Type B pancreatic cell (in vitro differentiated cells): ENCODE data around the gene SPOCK1. TPM values are rescaled to one million over a fixed set of nuclear protein-coding genes. Genes with fewer than 3 reads are reported as not detected.

Source experiments
- DNase-seq: peaks from one replicate; pipeline ENCODE4 v3.0.0; 2021; ENCODE audit warnings: mixed read lengths; ENCODE audit not compliant: unreplicated experiment; ENCODE audit errors: extremely low spot score
- H3K27ac Mint-ChIP-seq: 2 replicates; pipeline ENCODE4 v1.8.0; 2021; ENCODE audit warnings: mild to moderate bottlenecking, mixed read lengths
- H3K27me3 Mint-ChIP-seq: 2 replicates; pipeline ENCODE4 v1.8.0; 2021; ENCODE audit warnings: mixed read lengths
- H3K36me3 Mint-ChIP-seq: 2 replicates; pipeline ENCODE4 v1.8.0; 2021; ENCODE audit warnings: mixed read lengths
- H3K4me1 Mint-ChIP-seq: one replicate; pipeline ENCODE4 v1.8.0; 2021; ENCODE audit warnings: mixed read lengths; ENCODE audit not compliant: unreplicated experiment
- H3K4me3 Mint-ChIP-seq: 2 replicates; pipeline ENCODE4 v1.8.0; 2021; ENCODE audit warnings: mild to moderate bottlenecking, mixed read lengths
- H3K9me3 Mint-ChIP-seq: 2 replicates; pipeline ENCODE4 v1.8.0; 2021; ENCODE audit warnings: mixed read lengths
- total RNA-seq: library from RNA; stranded (reverse); gene quantifications from 2 replicates; pipeline ENCODE4 v1.2.1, GENCODE V29; 2021; ENCODE audit warnings: low replicate concordance
- TF ChIP-seq, protein P1 (sequence below): fragments of 200-600 bp; sonication (generic); conservative IDR thresholded peaks from 2 replicates; pipeline ENCODE4 v1.5.0; 2021; ENCODE audit warnings: antibody characterized with exemption, mild to moderate bottlenecking

The SPOCK1 gene
- total RNA-seq, 1 donor from 2014 or later = 45.1 TPM

DNA sequence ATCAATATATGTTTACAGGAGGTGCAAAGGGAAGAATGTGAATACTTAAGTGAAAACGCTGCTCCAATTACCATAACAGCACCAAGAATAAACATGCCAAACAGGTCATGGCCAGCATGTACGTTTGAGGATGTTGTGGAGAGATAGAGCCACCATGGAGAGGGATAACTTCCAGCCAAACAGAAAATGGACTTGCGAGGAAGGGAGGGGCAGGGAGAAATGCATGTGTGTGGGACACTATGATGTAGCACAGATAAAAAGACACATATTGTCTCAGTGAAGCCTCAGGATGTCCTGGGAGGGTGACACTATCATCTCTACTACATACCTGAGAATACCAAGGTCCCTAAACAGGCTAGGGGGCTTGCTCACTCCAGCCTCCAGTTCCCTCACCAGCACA, 488.9 kb downstream of the SPOCK1 start:
- DNase-seq = no peak
- Mint-ChIP-seq H3K9me3 (no peaks in the 10 kb centered on the region), H3K4me1 (no peaks in the 10 kb centered on the region), H3K27me3 (peaks cover 7% of the 10 kb centered on the region), H3K27ac (no peak overlapping the region), H3K4me3 (no peak overlapping the region), H3K36me3 (peaks cover 4% of the 10 kb centered on the region)
- TF ChIP-seq, protein P1, sequence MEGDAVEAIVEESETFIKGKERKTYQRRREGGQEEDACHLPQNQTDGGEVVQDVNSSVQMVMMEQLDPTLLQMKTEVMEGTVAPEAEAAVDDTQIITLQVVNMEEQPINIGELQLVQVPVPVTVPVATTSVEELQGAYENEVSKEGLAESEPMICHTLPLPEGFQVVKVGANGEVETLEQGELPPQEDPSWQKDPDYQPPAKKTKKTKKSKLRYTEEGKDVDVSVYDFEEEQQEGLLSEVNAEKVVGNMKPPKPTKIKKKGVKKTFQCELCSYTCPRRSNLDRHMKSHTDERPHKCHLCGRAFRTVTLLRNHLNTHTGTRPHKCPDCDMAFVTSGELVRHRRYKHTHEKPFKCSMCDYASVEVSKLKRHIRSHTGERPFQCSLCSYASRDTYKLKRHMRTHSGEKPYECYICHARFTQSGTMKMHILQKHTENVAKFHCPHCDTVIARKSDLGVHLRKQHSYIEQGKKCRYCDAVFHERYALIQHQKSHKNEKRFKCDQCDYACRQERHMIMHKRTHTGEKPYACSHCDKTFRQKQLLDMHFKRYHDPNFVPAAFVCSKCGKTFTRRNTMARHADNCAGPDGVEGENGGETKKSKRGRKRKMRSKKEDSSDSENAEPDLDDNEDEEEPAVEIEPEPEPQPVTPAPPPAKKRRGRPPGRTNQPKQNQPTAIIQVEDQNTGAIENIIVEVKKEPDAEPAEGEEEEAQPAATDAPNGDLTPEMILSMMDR = no peak

DNA sequence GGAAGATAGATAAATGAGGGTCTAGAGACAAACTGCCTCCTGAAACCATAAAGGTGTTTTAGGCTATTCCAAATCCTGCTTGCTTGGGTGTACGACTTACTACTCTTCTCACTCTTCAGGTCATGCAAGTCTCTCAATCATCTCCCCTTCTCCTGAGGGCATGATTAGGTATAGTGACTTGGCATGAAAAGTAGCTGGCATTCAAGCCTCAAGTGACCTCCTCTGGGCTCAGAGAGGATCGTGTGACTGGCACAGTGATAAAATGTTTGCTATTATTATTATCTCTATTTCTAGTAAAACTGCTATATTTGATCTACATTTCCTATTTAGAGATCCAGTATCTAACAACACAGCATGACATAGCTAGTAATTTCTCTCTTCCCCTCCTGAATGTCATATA, 494.8 kb downstream of the SPOCK1 start:
- TF ChIP-seq, protein P1 = no peak
- no peak overlapping the region for H3K27ac Mint-ChIP-seq
- DNase-seq = no peak
- no peaks in the 10 kb centered on the region for H3K9me3 Mint-ChIP-seq
- peaks cover 4% of the 10 kb centered on the region for H3K27me3 Mint-ChIP-seq
- no peaks in the 10 kb centered on the region for H3K4me1 Mint-ChIP-seq
- H3K36me3 Mint-ChIP-seq = peaks cover 4% of the 10 kb centered on the region
- no peak overlapping the region for H3K4me3 Mint-ChIP-seq

- Mint-ChIP-seq H3K27ac (no peak overlapping the region), H3K36me3 (peaks cover 4% of the 10 kb centered on the region), H3K9me3 (peaks cover 4% of the 10 kb centered on the region), H3K4me1 (no peaks in the 10 kb centered on the region), H3K27me3 (peaks cover 16% of the 10 kb centered on the region), H3K4me3 (no peak overlapping the region)
- no peak for DNase-seq
- TF ChIP-seq, protein P1 = no peak
Measured at GRCh38 chr5:137001026-137001569, 498.0 kb downstream of the SPOCK1 start.

DNA sequence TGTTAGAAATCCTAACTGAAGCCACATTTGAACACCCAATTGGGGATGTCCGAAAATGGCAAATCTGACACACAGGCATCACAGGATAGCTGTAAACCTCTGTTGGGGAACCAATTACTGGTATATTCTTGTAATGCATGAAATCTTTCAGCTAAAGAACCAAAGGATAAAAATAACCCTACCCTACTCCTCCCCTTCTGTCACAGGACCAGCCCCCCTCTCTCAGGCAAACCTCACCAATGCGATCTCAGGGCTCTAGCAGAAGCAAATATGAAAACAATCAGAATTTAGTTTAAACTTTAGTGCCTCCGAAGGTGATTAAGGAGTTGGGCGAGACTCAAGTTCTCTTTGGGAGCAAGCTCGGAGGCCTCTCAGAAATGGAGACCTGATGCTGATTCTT, 499.3 kb downstream of the SPOCK1 start:
- Mint-ChIP-seq H3K4me3 (no peak overlapping the region), H3K27me3 (peaks cover 12% of the 10 kb centered on the region), H3K9me3 (peaks cover 4% of the 10 kb centered on the region), H3K4me1 (no peaks in the 10 kb centered on the region), H3K27ac (no peak overlapping the region), H3K36me3 (no peaks in the 10 kb centered on the region)
- DNase-seq = no peak
- TF ChIP-seq, protein P1 = no peak

DNA sequence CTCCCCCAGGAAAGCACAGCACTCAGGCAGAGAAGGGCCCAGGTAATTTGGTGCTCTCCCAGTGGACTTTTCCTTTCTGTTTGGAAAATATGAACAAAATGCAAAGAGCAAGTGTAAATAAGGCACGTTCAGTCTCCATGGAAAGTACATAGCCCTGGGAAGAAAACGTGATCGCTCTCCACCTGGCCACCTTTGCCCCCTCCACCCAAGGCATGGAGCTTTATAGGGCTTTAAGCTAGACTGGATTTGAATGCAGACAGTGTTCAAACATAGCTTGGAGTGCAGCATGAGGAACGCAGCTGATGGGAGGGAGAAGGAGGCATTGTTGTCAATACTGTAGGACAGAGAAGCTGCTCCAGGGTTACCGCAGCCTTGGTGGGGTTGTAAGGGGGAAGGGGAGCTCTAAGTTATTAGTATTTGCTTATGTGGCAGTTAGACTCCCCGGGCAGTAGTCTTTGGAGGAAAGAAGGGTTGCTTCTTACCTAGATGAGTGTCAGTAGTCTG, 500.2 kb downstream of the SPOCK1 start:
- Mint-ChIP-seq H3K36me3 (no peaks in the 10 kb centered on the region), H3K9me3 (peaks cover 4% of the 10 kb centered on the region)

More for the DNA sequence above, 500.2 kb downstream of the SPOCK1 start:
- Mint-ChIP-seq H3K4me3 (no peak overlapping the region), H3K27ac (no peak overlapping the region), H3K4me1 (no peaks in the 10 kb centered on the region), H3K27me3 (peaks cover 12% of the 10 kb centered on the region)
- TF ChIP-seq, protein P1 = no peak
- no peak for DNase-seq
